GM19468 (cell line): ENCODE data around the gene TTLL1.
"Not testable (repeated sequence)": the region's sequence is repeated elsewhere in the genome, so short reads cannot be mapped to it uniquely, and the experiment has no call there.

Experiments
- ATAC-seq: cut with Tn5 transposase; IDR thresholded peaks from one replicate; pipeline ENCODE4 v1.9.1; 2021; ENCODE audit warnings: mild to moderate bottlenecking, moderate library complexity, moderate number of reproducible peaks; ENCODE audit not compliant: unreplicated experiment; ENCODE audit errors: extremely low read depth

Gene TTLL1

GRCh38 chr22:42996646-42997365, 92.4 kb downstream of the TTLL1 start:
- ATAC-seq, result no peak

- ATAC-seq, result not testable (repeated sequence)
Measured at GRCh38 chr22:42995654-42996053, 93.5 kb downstream of the TTLL1 start.

GRCh38 chr22:42994917-42995562, 94.2 kb downstream of the TTLL1 start:
- no peak for ATAC-seq

- ATAC-seq, result no peak
Measured at GRCh38 chr22:42994276-42994916, 94.8 kb downstream of the TTLL1 start.

- ATAC-seq, result no peak
Measured at GRCh38 chr22:42993651-42994275, 95.4 kb downstream of the TTLL1 start.

- ATAC-seq, result no peak
Measured at GRCh38 chr22:42992886-42993479, 96.2 kb downstream of the TTLL1 start.

- ATAC-seq, result no peak
Measured at GRCh38 chr22:42992092-42992491, 97.1 kb downstream of the TTLL1 start.

GRCh38 chr22:42991010-42991651, 98.1 kb downstream of the TTLL1 start:
- no peak for ATAC-seq

GRCh38 chr22:42990131-42990838, 98.9 kb downstream of the TTLL1 start:
- no peak for ATAC-seq
